Activated T-cell treated with anti-CD3 and anti-CD28 coated beads for 1 hour (primary cell): ENCODE data around the gene ADORA2A.

Source experiments
- DNase-seq: peaks from one replicate; pipeline ENCODE4 v3.0.0-alpha.2; 2020; ENCODE audit warnings: low read depth

The ADORA2A gene

DNA sequence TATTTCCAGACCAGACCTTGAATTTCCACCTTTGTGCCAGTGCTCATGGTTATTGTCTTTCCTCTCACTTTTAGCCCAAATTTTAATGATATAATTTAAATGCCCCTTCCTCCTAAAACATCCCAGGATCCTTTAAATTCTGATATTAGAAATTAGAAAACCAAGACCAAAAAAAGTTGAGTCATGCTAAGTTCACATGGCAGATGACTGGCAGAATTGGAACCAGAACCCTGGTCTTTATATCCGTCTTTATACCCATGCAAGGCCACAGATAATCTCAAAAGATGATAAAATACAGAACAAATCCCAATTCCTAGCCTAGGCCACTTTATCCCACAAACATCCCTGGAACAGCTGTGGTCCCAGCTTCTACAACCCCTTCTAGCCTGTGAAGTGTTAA is 26.5 kb downstream of the ADORA2A start:
- DNase-seq = no peak

DNA sequence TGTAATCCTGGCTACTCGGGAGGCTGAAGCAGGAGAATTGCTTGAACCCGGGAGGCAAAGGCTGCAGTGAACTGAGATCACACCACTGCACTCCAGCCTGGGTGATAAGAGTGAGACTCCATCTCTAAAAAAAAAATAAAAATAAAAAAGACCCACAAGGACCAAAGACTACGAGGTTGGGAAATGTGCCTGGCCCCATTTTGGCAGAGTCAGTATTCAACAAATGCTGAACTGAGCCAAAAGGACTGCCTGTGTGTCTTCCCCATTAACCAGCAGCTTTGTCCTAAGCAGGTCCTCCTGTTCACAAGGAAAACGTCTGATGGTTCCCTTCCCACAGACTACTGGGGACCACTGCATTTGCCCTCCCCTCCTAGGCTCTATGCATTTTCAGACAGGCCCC is 27.6 kb downstream of the ADORA2A start:
- DNase-seq = no peak

DNA sequence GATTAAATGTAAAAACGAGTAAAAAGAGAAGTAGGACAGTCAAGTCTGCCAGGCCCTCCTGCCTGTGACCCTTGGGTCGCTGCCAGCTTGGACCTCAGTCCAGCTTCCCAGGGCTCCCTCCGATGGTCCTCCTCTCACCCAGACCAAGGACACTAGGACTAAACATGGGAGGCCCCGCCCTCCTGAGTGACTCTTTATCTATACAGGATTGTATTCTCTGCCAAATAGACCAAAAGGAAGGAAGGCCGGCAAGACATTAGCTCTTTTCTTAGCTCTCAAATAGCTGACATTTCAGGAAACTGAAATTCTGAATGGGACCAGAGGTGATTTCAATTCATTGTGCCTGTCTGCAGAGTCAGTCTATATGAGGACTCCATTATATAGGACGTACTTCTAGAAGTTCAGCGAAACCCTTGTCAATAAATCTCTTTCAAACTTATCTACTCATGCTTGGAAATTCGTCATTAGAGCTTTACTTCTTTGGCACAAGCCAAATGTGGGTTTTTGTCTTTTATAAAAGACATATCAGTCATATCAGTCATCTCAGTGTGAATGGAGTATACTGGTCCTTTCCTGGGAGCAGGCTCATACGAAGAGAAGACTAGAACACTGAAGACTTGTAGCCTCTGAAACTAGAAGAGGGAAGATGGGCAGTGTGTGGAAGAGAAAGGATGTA is 28.5 kb downstream of the ADORA2A start:
- DNase-seq = no peak

DNA sequence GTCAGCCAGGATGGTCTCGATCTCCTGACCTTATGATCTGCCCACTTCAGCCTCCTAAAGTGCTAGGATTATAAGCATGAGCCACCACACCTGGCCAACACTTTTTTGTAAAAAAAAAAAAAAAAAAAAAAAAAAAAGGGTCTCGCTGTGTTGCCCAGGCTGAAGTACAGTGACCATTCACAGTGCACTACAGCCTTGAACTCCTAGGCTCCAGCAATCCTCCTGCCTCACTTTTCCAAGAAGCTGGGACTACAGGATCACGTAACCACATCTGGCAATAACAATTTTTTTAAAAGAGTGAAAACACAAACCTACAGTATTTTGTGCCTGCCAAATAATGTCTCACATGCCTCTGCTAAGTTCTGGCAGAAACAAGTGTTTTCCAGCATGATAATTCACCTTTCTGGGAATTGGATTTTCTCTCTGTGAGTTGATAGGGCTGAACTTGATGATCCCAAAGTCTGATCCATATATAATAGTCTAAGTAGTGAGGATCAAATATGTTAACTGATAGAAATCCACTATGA is 30.6 kb downstream of the ADORA2A start:
- no peak for DNase-seq

DNA sequence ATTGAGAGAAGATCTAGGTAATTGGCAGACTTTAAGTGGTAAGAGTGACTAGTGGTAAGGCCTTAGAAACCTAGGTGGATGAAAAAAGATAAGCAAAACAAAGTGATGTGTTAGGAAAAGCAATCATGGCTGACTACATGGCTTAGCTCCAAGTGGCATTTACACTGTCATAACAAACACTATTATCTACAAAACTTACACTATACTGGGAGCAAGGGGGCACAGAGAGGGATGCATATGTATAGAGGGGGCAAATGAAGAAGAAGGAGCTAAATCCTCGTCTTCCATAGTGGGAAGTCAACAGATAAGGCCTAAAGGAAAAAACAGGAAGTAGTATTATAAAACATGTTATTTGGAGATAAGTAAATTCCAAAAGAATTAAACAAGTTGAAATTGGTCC is 32.5 kb downstream of the ADORA2A start:
- no peak for DNase-seq

DNA sequence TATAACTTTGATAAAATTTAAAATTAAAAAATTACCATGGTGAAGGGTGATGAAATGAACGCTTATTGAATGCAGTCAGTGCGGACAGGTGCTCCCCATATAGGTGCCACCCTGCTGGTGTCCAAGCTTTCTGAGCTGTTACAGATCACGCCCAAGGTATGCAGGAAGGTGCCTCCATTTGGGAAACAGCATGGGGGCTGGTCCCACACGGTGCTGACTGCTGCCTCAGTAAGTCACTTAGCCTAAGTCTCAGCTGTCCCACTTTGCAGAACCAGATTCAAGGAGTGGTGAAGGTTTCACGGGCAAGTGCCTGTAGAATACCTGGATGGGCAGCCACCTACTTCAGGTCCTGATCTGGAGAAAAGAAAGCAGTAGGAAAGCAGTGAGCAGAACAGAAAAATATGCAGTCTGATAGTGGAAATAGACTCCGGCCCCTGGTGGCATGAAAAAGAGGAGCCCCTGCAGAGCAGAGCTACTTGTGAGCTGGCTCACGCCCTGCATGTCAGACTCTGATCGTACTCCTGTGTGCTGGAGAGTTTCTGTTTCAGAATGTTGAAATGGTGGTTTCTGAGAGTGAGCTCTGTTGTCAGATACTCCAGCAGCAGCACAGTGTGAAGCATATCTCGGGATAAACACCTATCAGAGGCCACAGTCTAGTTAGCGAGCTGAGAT is 33.2 kb downstream of the ADORA2A start:
- no peak for DNase-seq

DNA sequence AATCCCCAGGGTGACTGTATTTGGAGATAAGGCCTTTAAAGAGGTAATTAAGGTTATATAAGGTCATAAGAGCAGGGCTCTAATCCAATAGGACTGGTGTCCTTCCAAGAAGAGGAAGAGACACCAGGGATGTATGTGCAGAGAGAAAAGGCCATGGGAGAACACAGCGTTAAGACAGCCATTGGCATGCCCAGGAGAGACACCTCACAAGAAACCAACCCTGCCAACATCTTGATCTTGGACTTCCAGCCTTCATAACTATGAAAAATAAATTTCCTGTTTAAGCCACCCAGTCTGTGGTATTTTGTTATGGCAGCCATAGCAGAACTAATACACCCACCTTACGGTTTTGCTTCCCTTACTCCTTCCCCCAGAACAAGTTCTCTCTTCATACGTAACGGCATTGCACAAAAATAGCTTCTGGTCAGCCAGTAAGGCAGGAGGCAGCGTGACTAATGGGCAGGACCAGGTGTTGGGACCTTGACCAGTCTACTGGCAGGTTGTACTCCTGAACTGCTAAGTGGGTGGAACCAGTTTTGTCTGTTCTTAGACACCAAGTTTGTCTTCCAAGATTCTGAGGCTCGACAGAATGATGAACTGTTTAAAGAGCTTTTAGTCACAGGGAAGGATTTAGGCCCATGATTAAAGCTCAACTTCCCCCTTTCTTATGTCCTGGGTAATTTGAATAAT is 35.8 kb downstream of the ADORA2A start:
- DNase-seq = no peak

DNA sequence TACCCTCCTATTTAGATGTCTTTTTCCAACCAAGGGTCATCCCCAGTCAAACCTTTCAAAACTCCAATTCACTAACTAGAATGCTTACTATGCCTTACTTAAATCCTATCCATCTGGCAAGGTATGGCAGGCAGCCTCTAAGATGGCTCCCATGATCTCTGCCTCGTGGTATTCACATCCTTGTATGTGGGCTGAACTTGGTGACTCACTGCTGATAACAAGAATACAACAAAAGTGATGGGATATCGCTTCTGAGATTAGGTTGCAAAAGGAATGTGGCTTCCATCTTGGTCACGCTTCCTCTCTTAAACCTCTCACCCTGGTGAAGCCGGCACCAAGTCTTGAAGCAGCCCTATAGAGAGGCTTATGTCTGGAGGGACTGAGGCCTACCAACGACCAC is 38.2 kb downstream of the ADORA2A start:
- no peak for DNase-seq

DNA sequence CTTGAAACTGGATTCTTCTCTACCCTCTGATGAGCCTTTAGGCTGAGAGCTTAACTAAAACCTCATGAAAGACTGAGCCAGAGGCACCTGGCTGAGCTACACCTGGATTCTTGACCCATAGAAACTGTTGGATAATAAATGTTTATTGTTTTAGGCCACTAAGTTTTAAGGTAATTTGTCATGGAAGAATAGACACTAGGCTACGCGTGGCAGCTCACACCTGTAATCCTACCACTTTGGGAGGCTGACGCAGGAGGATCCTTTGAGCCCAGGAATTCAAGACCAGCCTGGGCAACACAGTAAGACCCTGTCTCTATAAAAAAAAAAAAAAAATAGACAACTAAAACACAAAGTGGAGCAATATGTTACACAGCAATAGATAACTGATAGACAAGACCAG is 38.6 kb downstream of the ADORA2A start:
- DNase-seq = no peak

DNA sequence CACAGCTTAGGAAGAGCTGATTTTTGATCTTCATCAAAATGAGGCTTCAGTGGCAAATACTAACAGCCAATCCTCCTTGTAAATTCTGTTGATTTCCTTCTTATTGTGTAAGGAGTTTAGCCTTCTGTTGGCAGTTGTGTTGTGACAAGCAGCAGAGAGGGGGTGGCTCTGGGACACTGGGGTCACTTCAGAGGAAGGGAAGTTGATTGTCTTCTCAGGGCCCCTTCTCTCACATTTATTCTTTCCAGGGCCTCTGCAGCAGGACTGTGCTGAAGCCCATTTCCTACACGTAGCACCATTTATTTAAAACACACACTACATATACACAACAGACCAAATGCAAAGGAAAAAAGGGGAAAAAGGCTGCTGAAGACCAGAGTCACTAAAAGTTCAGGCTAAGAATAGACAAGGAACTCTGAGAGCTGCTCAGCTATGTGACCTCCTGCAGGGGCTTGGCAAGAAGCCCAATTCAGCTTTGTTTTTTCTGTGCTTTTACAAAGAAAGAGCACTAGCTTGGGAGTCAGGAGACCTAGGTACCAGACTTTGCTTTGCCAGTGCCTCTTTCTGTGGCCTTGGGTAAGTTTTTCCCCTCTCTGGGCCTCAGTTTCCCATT is 39.4 kb downstream of the ADORA2A start:
- no peak for DNase-seq

DNA sequence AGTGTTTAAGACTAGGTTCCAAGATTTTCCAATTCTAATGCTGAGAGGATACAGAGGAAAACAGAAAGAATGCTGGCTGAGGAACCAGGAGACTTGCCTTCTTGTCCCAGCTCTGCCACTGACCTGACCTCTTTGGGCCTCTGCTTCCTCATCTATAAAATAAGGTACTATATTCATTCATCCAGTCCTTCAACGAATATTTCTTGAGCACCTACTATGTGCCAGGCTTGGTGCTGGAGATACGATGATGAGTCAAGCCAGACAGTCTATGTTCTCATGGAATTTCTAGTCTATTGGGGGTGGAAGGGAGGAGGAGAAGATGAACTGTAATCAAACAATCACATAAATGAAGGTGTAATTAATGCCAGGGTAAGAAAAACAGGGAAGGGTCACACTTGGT is 39.9 kb downstream of the ADORA2A start:
- DNase-seq = no peak

DNA sequence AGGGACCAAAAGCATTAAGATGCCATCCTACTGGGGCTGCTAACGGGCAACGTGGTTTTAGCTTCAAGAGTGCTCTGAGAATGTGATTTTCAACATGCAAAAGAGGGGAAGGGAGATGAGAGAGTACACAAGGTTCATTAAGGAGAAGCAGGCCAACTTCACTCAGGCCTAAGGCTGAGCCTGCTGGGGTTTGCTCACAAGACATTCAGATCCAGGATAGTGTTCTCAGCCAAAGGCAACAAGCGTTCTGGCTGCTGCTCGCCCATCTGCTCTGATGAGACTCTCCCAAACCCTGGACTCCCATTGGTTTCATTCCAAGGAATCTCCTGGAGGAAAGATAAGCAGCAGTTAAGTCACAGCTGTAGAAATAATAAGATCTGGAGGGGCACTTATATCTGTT is 44.2 kb downstream of the ADORA2A start:
- no peak for DNase-seq

DNA sequence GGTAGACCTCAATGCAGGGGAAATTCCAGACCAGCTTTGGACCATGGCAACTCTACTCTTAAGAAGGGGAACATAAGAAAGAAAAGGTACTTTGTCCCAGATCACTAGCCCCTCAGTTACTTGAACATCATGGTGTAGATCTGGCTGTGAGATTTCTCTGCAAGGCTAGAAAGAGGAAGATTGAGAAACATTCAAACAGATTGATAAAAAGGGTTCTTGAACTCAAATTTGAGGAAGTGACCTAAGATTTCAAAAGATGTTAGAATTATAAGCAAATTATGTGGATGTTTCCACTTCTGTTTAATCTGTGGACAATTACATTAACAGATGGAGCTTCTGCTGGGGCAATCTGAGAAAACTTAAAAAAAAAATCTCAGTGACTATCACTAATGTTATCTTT is 45.9 kb downstream of the ADORA2A start:
- DNase-seq = no peak

DNA sequence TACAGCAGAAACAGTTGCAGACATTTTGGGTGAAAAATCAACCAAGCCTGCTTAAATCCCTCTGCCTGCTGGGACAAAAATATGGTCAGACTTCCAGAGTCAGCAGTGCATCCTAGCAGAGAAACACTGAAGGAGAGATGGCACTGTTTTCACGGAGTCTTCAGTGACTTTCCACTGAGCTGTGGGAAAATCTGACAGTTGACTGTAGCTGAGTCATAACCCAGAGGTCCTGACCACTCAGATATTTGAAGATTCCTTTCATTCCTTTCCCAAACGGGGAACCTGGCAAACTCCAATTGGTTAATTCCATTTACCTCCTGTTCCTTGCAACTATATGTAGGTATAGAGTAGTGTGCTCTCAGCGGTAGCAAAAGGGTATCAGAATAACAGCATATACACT is 46.8 kb downstream of the ADORA2A start:
- DNase-seq = no peak

DNA sequence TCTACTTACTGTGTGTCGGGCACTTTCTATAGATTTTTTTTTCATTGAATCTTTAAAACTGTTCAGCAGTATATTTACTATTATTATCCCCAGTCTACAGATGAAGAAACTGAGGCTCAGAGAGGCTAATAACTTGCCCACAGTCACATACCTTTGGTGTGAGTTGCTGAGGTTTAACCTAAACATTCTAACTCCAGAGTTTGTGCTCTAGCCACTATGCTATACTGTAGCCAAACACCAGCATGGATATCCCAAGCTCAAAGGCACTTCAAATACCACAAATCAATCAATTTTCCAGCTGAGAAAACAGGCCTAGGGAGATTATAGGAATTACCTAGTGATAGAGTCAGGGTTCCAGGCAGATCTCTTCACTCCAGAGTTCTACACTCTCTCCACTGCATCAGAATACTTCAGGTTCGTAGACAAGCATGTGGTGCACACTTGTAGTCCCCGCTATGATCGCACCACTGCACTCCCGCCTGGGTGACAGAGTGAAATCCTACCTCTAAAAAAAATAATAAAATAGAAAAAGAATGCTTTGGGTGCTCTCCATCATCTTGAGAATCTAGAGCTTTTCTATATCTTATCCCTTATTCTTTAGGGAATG is 47.4 kb downstream of the ADORA2A start:
- DNase-seq = no peak

DNA sequence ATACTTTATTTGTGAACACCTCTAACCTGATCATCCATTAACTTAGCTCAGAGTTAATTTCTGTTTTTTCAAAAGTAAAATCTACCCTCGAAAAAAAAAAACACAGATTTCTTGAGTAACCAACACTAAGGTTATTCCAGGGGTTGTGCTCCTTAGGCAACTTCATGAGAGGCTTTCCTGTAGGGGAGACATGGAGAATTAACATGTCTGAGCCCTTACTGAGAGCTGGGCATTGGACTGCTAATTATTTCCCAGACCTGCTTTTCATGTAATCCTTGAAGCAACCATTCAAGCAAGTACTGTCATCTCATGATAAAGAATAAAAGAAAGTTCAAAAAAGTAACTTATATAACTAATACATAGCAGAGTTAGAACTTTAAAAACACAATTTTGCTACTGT is 54.2 kb downstream of the ADORA2A start:
- DNase-seq = no peak

DNA sequence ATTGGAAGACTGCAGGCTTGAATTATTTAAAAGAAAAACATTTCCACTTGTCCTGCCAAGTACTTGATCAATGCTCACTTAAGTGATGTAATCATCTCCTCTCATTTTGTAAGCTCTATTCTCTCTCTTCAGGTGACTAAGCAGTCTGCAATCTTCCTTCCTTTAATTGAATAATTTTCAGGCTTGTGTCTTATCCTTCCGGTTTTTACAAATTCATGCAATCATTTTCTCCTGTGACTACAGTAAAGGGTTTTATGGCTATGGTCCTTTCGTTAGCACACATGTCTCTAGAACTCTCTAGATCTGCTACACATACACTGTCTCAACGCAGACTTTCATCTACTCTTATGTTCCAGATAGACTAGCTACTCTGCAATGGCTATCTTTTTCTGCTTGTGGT is 55.2 kb downstream of the ADORA2A start:
- DNase-seq = no peak

DNA sequence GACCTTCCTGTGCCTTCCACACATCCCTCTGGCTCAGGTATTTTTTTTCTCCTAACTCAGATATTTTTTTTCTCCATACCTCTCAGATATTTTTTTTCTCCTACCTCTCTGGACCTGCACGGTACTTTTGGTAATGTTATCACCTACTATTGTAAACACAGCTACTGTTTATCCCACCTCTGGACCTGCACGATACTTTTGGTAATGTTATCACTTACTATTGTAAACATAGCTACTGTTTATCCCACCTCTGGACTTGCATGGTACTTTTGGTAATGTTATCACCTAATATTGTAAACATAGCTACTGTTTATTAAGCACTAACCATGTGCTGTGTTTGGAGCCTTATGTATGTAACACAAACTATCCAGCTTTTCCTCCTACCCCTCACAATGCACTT is 55.6 kb downstream of the ADORA2A start:
- DNase-seq = no peak

DNA sequence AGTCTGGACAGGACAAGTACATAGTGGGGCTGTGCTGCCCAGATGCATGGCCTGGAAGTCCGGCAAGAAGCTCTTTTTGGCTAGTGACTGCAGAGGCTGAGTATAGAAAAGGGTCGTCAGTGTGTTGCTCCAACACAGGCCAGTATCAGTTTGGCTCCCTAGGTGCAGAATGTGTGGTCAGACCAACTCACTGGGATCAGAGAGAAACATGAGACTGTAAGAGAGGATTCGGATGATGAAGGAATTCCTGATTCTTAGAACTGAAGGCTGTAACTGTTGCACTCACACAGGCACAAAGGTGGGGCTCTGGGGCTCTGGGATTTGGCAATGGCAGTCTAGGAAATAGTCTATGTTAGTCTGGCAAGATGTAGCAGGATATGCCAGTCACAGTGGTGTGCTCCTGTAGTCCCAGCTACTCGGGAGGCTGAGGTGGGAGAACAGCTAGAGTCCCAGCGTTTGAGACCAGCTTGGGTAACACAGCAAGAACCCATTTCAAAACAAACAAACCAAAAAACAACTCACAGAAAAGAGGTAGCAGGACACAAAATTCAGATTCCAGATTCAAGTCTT is 56.7 kb downstream of the ADORA2A start:
- DNase-seq = no peak

DNA sequence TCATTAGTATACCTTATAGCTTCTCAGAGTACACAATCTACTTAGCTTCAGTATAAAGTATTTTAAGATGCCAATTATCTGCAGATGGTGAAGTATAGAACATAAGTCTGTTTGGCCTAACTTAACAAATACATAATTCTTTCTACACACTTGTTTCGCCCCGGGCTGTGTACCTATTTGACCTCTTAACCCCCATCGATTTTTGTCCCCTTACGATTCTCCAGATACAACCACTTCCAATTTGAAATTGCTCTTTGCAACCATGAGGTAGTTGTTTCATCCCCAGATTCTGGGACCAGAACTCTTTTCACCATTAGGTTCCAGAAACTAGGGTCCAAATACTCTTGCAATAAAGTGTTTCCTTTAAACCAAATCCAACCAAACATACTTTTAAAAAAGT is 57.8 kb downstream of the ADORA2A start:
- DNase-seq = no peak

DNA sequence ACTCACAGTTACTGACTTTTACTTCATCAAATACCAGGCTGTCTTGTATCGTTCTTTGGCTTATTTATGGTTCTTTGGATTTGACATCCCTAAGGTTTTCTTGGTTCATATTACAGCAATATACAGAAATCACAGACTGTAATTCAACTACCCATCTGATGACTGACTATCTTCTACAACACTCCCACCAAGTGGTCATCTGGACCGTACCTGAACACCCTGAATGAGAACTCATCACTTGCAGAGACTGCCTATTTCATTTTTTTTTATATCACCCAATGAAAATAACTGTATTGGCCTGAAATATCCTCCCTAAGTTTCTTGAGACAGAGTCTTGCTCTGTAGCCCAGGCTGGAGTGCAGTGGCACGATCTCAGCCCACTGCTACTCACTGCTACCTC is 58.2 kb downstream of the ADORA2A start:
- DNase-seq = no peak

DNA sequence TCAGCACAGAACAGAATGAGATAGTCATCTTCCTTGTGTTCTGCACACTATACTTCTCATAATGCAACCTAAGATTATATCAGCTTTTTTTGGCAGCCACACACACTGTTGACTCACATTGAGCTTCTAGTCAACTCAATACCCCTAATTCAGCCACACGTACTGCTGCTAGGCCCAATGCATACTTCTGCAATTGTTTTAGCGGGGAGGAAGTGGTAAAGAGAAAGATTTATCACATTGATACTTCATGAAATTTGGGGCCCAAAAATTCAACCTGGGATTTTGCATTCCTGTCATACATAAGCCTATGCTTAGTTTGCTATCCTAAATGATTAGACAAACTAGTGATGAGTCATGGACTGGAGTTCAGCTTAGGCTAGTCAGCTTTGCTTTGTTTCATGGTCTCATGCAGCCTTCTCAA is 59.1 kb downstream of the ADORA2A start:
- no peak for DNase-seq
